GM12892 (cell line): ENCODE results near the gene GABPA. TPM values are rescaled to one million over a fixed set of nuclear protein-coding genes. Genes with fewer than 3 reads are reported as not detected.
"Not testable (repeated sequence)": the region's sequence is repeated elsewhere in the genome, so short reads cannot be mapped to it uniquely, and the experiment has no call there.

Source experiments
- DNase-seq: peaks from one replicate; pipeline ENCODE4 v3.0.0; 2011; ENCODE audit not compliant: insufficient read length
- FAIRE-seq: peaks from 2 replicates; lab custom pipeline; 2011; peaks lifted over from hg19 to GRCh38; lab: Jason Lieb, UNC
- POLR2A ChIP-seq: IDR thresholded peaks from 2 replicates; pipeline ENCODE4 v1.6.1; 2011; ENCODE audit warnings: low read depth, low read length, control low read depth
- POLR2AphosphoS5 ChIP-seq: IDR thresholded peaks from 2 replicates; pipeline ENCODE4 v1.6.1; 2011; ENCODE audit warnings: low read depth, low read length, control low read depth
- TAF1 ChIP-seq: IDR thresholded peaks from 2 replicates; pipeline ENCODE4 v1.6.1; 2011; ENCODE audit warnings: low read depth, mild to moderate bottlenecking, control low read depth, low read length, borderline replicate concordance
- polyA plus RNA-seq: library from polyadenylated mRNA; unstranded; fragments of >200 nt; gene quantifications from one replicate; pipeline ENCODE4 v1.2.1, GENCODE V29; 2012; ENCODE audit warnings: missing spikeins, inconsistent platforms; ENCODE audit not compliant: missing spikeins

The GABPA gene
- 15.2 TPM for polyA plus RNA-seq

- TF ChIP-seq POLR2AphosphoS5, result peak; percentile 80; the same call in 1 of the 2 replicates
- no peak; the same call in 1 of the 2 replicates for TF ChIP-seq TAF1
- TF ChIP-seq POLR2A, result peak; percentile 74; the same call in 1 of the 2 replicates
- peak; percentile 66 for DNase-seq
- peak; percentile 99 for FAIRE-seq
Observed at GRCh38 chr21:25734904-25735645, at the start of gene GABPA, which contains the start of gene ATP5PF. Gene GABPA (plus strand): TSS chr21:25734972. CDS start chr21:25741599, 6,627 bp downstream. Gene ATP5PF (minus strand): TSS chr21:25734904. CDS start chr21:25729794, 5,110 bp downstream.

GRCh38 chr21:25687787-25688186, 47.0 kb upstream of the GABPA start:
- FAIRE-seq (no peak), DNase-seq (no peak)
- TF ChIP-seq TAF1, result no peak
- TF ChIP-seq POLR2A, result no peak
- no peak for TF ChIP-seq POLR2AphosphoS5

- FAIRE-seq (no peak), DNase-seq (no peak)
- TF ChIP-seq TAF1, result no peak
- no peak for TF ChIP-seq POLR2AphosphoS5
- TF ChIP-seq POLR2A, result no peak
Observed at GRCh38 chr21:25688275-25689155, 46.3 kb upstream of the GABPA start.

GRCh38 chr21:25689226-25689625, 45.5 kb upstream of the GABPA start:
- FAIRE-seq (no peak), DNase-seq (no peak)
- TF ChIP-seq POLR2A, result no peak
- TF ChIP-seq TAF1, result no peak
- TF ChIP-seq POLR2AphosphoS5, result no peak

GRCh38 chr21:25691976-25692375, 42.8 kb upstream of the GABPA start:
- DNase-seq (no peak), FAIRE-seq (no peak)
- TF ChIP-seq POLR2A, result no peak
- TF ChIP-seq TAF1, result no peak
- TF ChIP-seq POLR2AphosphoS5, result no peak

GRCh38 chr21:25695461-25695860, 39.3 kb upstream of the GABPA start:
- DNase-seq, FAIRE-seq: not testable (repeated sequence)

- FAIRE-seq (no peak), DNase-seq (no peak)
- TF ChIP-seq TAF1, result no peak
- no peak for TF ChIP-seq POLR2AphosphoS5
- TF ChIP-seq POLR2A, result no peak
Observed at GRCh38 chr21:25700741-25701140, 34.0 kb upstream of the GABPA start.

DNA sequence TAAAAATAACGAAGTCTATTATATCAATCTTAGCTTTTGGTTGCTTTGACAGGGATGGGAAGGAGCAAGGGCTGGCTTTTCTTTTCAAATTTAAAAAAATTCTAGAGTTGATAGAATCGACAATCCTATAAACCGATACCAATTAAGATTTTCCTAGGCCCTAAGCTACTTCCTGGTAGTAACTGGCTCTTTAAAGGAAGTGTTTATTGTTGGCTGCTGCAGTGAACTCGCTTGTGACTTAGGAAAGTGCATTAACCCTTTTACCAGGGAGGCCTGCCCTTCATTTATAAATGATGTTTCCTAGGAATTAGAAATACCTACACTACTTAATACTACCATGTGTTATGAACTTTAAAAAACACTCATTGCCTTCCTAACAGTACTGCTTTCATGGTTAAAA, 33.2 kb upstream of the GABPA start:
- FAIRE-seq (no peak), DNase-seq (no peak)
- TF ChIP-seq POLR2AphosphoS5 (no peak), POLR2A (no peak), TAF1 (no peak)

GRCh38 chr21:25708467-25709065, 26.2 kb upstream of the GABPA start:
- DNase-seq (no peak), FAIRE-seq (peak; percentile 30)
- no peak for TF ChIP-seq POLR2AphosphoS5
- no peak for TF ChIP-seq POLR2A
- TF ChIP-seq TAF1, result no peak

DNA sequence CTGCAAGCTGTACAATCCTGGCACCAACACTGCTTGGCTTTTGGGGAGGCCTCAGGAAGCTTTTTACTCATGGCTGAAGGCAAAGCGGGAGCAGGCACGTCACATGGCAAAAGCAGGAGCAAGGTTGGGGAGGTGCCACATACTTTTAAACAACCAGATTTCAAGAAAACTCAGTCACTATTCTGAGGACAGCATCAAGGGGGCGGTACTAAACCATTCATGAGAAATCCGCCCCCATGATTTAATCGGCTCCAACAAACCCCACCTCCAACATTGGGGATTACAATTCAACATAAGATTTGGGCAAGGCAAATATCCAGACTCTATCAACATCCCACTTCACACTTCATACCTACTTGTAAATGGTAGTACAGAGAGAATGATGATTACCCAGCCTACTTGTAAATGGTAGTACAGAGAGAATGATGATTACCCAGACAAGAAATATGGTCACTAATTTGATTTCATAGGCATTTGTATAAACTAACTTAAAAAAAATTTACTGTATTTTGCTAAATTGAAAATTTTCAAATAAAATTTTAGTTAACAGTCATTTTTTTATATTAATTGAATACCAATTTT, 25.0 kb upstream of the GABPA start:
- no peak for DNase-seq
- TF ChIP-seq POLR2A (no peak), TAF1 (no peak), POLR2AphosphoS5 (no peak)
- FAIRE-seq, result no peak

GRCh38 chr21:25710550-25710949, 24.2 kb upstream of the GABPA start:
- FAIRE-seq, result no peak
- DNase-seq, result no peak
- TF ChIP-seq TAF1 (no peak), POLR2AphosphoS5 (no peak), POLR2A (no peak)

DNA sequence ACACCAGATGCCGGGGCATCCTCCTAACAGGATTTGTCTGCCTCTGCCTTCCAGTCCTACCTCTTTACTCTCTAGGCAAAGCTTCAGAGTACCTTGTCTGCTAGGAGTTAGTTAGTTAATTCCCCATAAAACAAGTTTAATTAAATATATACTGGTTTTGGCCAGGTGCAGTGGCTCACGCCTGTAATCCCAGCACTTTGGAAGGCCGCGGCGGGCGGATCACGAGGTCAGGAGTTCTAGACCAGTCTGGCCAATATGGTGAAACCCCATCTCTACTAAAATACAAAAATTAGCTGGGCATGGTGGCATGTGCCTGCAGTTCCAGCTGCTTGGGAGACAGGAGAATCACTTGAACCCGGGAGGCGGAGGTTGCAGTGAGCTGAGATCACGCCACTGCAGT, 20.7 kb upstream of the GABPA start:
- FAIRE-seq, DNase-seq: not testable (repeated sequence)
